HEK293 (cell line): ENCODE results near the gene ENTPD8.
A peak's percentile ranks its signal among the peaks of the same experiment; 100 is the strongest.
"Not testable (repeated sequence)": the region's sequence is repeated elsewhere in the genome, so short reads cannot be mapped to it uniquely, and the experiment has no call there.

ENCODE experiments used
- CTCF ChIA-PET: fragments of 350-600 bp; formaldehyde crosslinking; extraction: SDS; loops from one replicate; lab custom pipeline; 2021; ENCODE audit warnings: antibody characterized with exemption; lab: Yijun Ruan, JAX
- POLR2A ChIA-PET: fragments of 300-600 bp; formaldehyde crosslinking; extraction: SDS; loops from one replicate; lab custom pipeline; 2020; ENCODE audit warnings: antibody characterized with exemption, inconsistent platforms; lab: Yijun Ruan, JAX
- H3K27ac ChIP-seq: fragments of 200-500 bp; sonication (Bioruptor generic); 2 replicates; pipeline ENCODE4 v1.5.1; 2014; ENCODE audit warnings: low read depth, low read length, control low read depth, inconsistent platforms; ENCODE audit errors: extremely low read depth
- H3K36me3 ChIP-seq, 2 experiments: fragments of 200-500 bp in 1 of 2; sonication (Bioruptor generic) in 1 of 2; 1 replicate in 1 of 2; 2 replicates in 1 of 2; pipeline ENCODE4 v1.5.1; 2014 to 2017; ENCODE audit warnings: inconsistent platforms in 2 of 2, low read length in 2 of 2; ENCODE audit not compliant: control insufficient read depth in 2 of 2, insufficient read depth in 1 of 2
- H3K4me1 ChIP-seq: fragments of 200-500 bp; sonication (Bioruptor generic); 2 replicates; pipeline ENCODE4 v1.5.1; 2014; ENCODE audit warnings: mild to moderate bottlenecking, low read length, inconsistent platforms; ENCODE audit not compliant: control insufficient read depth, insufficient read depth
- H3K4me3 ChIP-seq: 2 replicates; pipeline ENCODE4 v1.5.1; 2011; ENCODE audit warnings: low read depth, mild to moderate bottlenecking, control low read depth, low read length, moderate library complexity
- H3K9me3 ChIP-seq: fragments of 200-500 bp; sonication (Bioruptor generic); 2 replicates; pipeline ENCODE4 v1.5.1; 2014; ENCODE audit warnings: low read depth, low read length, inconsistent platforms; ENCODE audit not compliant: control insufficient read depth, insufficient read depth
- EGR2 ChIP-seq: fragments of 450-650 bp; formaldehyde crosslinking; IDR thresholded peaks from 2 replicates; pipeline ENCODE4 v1.5.1; 2016; ENCODE audit warnings: low read depth, missing biosample characterization, missing genetic modification characterization
- GLIS1 ChIP-seq: fragments of 450-650 bp; formaldehyde crosslinking; IDR thresholded peaks from 2 replicates; pipeline ENCODE4 v1.5.1; 2016; ENCODE audit warnings: missing biosample characterization, missing genetic modification characterization
- GLIS2 ChIP-seq: fragments of 450-650 bp; formaldehyde crosslinking; IDR thresholded peaks from 2 replicates; pipeline ENCODE4 v1.5.1; 2016; ENCODE audit warnings: missing biosample characterization, missing genetic modification characterization
- IKZF3 ChIP-seq: fragments of 450-650 bp; IDR thresholded peaks from 2 replicates; pipeline ENCODE4 v1.5.0; 2018; ENCODE audit warnings: missing biosample characterization, mild to moderate bottlenecking, missing genetic modification characterization, moderate library complexity
- KLF8 ChIP-seq: fragments of 450-650 bp; formaldehyde crosslinking; IDR thresholded peaks from 2 replicates; pipeline ENCODE4 v1.5.1; 2016; ENCODE audit warnings: missing biosample characterization, missing genetic modification characterization
- PRDM1 ChIP-seq: fragments of 450-650 bp; formaldehyde crosslinking; IDR thresholded peaks from 2 replicates; pipeline ENCODE4; 2016; ENCODE audit warnings: missing biosample characterization, missing genetic modification characterization
- ZFHX2 ChIP-seq: fragments of 450-650 bp; formaldehyde crosslinking; conservative IDR thresholded peaks from 2 replicates; pipeline ENCODE4 v1.5.1; 2016; ENCODE audit warnings: missing biosample characterization, missing genetic modification characterization
- ZIC2 ChIP-seq: fragments of 450-650 bp; formaldehyde crosslinking; IDR thresholded peaks from 2 replicates; pipeline ENCODE4 v1.5.1; 2016; ENCODE audit warnings: missing biosample characterization, missing genetic modification characterization
- ZNF157 ChIP-seq: fragments of 450-650 bp; formaldehyde crosslinking; IDR thresholded peaks from 2 replicates; pipeline ENCODE4 v1.5.1; 2016; ENCODE audit warnings: missing biosample characterization, missing genetic modification characterization
- ZNF747 ChIP-seq: fragments of 450-650 bp; formaldehyde crosslinking; IDR thresholded peaks from 2 replicates; pipeline ENCODE4 v1.5.1; 2016; ENCODE audit warnings: missing biosample characterization, missing genetic modification characterization
- TF ChIP-seq, protein P1 (sequence below): fragments of 450-650 bp; formaldehyde crosslinking; IDR thresholded peaks from 2 replicates; pipeline ENCODE4 v1.5.1; 2016; ENCODE audit warnings: missing biosample characterization, missing genetic modification characterization
- TF ChIP-seq, protein P2 (sequence below): fragments of 450-650 bp; formaldehyde crosslinking; IDR thresholded peaks from 2 replicates; pipeline ENCODE4 v1.5.1; 2017; ENCODE audit warnings: missing biosample characterization, missing genetic modification characterization
- TF ChIP-seq, protein P3 (sequence below): fragments of 450-650 bp; formaldehyde crosslinking; IDR thresholded peaks from 2 replicates; pipeline ENCODE4; 2016; ENCODE audit warnings: missing biosample characterization, missing genetic modification characterization
- TF ChIP-seq, protein P4 (sequence below): fragments of 450-650 bp; formaldehyde crosslinking; IDR thresholded peaks from 2 replicates; pipeline ENCODE4 v1.5.1; 2016; ENCODE audit warnings: missing biosample characterization, missing genetic modification characterization, low read depth
- TF ChIP-seq, protein P5 (sequence below): fragments of 450-650 bp; formaldehyde crosslinking; IDR thresholded peaks from 2 replicates; pipeline ENCODE4 v1.5.1; 2016; ENCODE audit warnings: missing biosample characterization, missing genetic modification characterization

Gene ENTPD8

DNA sequence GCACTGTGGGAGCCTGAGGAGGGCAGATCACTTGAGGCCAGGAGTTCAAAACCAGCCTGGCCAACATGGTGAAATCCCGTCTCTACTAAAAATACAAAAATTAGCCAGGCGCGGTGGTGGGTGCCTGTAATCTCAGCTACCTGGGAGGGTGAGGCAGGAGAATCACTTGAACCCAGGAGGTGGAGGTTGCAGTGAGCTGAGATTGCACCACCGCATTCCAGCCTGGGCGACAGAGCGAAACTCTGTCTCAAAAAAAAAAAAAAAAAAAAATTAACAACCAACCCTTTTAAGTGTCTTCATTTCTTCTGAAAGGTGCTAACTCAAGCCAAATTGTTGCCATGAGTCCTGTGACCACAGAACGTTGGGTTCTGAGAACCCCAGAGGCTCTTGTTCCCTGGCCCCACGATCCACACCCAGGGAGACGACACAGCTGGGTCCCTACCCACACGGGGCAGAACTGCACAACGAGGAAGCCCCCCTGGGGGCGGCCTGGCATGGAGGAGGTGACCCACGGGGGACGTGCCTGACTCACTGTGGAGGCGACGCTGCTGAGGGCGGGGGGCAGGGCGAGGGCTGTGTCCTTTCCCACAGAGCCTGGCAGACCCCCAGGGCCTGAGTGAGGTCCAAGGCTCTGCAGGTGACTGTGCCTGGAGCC is 30.8 kb downstream of the ENTPD8 start:
- not testable (repeated sequence) for H3K9me3 ChIP-seq, H3K4me3 ChIP-seq, H3K4me1 ChIP-seq, H3K27ac ChIP-seq, H3K36me3 ChIP-seq
- CTCF ChIA-PET = interaction anchor here (0.7 to 1.8 kb wide), 5 partner anchors 12 to 171 kb away, joined by 3 to 9 read pairs (median 4); partner anchors contain the start of genes EXD3, NOXA1 and NRARP
- TF ChIP-seq, protein P1, sequence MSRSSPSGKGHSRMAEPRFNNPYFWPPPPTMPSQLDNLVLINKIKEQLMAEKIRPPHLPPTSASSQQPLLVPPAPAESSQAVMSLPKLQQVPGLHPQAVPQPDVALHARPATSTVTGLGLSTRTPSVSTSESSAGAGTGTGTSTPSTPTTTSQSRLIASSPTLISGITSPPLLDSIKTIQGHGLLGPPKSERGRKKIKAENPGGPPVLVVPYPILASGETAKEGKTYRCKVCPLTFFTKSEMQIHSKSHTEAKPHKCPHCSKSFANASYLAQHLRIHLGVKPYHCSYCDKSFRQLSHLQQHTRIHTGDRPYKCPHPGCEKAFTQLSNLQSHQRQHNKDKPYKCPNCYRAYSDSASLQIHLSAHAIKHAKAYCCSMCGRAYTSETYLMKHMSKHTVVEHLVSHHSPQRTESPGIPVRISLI (tag by site-specific recombination) = 0 out of 2 replicates have a peak, but pooled peaks have one; percentile 23
- TF ChIP-seq GLIS2 (tag by site-specific recombination) = peak; percentile 70
- peak; percentile 88 for TF ChIP-seq EGR2 (tag by site-specific recombination)
- TF ChIP-seq ZFHX2 (tag by site-specific recombination) = peak; percentile 86
- TF ChIP-seq GLIS1 (tag by site-specific recombination) = peak; percentile 100
- peak; percentile 99 for TF ChIP-seq ZIC2 (tag by site-specific recombination)
- POLR2A ChIA-PET = interaction anchor here (0.9 to 2.7 kb wide), 2 partner anchors 12 to 49 kb away, joined by 4 to 27 read pairs; partner anchors contain the start of genes EXD3 and NOXA1

DNA sequence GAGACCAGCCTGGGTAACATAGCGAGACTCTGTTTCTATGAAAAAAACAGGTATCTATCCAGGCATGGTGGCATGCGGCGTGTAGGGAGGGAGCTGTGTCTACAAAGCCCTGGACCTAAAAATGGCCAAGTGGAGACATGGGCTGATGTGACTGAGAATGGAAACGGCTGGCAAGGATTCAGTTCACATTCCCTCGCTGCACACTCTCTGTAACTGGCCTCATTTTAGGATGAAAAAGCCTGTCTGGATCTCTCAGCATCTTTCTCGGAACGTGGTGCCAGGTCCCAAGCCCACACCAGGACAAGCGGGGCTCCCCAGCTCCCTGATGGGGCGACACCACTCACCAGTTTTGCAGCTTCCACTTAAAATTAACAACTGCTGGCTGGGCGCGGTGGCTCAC is 31.6 kb downstream of the ENTPD8 start:
- POLR2A ChIA-PET = interaction anchor here (0.9 to 2.0 kb wide), 2 partner anchors 50 to 107 kb away, joined by 4 to 5 read pairs; partner anchors contain the start of gene NRARP
- Histone ChIP-seq H3K4me1 (peaks cover 4% of the 10 kb centered on the region; the same call in 1 of the 2 replicates), H3K9me3 (no peaks in the 10 kb centered on the region), H3K27ac (no peak overlapping the region), H3K4me3 (no peak overlapping the region), H3K36me3 (no peaks in the 10 kb centered on the region)
- CTCF ChIA-PET = interaction anchor here (0.6 to 1.8 kb wide), 7 partner anchors 13 to 207 kb away, joined by 3 to 9 read pairs (median 3); partner anchors contain the start of genes EXD3, NOXA1 and NRARP
- TF ChIP-seq KLF8 (no peak), IKZF3 (no peak), ZNF747 (tag by site-specific recombination) (no peak), PRDM1 (no peak), ZNF157 (tag by site-specific recombination) (no peak)
- TF ChIP-seq, protein P2, sequence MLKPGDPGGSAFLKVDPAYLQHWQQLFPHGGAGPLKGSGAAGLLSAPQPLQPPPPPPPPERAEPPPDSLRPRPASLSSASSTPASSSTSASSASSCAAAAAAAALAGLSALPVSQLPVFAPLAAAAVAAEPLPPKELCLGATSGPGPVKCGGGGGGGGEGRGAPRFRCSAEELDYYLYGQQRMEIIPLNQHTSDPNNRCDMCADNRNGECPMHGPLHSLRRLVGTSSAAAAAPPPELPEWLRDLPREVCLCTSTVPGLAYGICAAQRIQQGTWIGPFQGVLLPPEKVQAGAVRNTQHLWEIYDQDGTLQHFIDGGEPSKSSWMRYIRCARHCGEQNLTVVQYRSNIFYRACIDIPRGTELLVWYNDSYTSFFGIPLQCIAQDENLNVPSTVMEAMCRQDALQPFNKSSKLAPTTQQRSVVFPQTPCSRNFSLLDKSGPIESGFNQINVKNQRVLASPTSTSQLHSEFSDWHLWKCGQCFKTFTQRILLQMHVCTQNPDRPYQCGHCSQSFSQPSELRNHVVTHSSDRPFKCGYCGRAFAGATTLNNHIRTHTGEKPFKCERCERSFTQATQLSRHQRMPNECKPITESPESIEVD (tag by site-specific recombination) = no peak
- TF ChIP-seq, protein P3, sequence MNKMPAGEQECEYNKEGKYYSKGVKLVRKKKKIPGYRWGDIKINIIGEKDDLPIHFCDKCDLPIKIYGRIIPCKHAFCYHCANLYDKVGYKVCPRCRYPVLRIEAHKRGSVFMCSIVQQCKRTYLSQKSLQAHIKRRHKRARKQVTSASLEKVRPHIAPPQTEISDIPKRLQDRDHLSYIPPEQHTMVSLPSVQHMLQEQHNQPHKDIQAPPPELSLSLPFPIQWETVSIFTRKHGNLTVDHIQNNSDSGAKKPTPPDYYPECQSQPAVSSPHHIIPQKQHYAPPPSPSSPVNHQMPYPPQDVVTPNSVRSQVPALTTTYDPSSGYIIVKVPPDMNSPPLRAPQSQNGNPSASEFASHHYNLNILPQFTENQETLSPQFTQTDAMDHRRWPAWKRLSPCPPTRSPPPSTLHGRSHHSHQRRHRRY (tag by site-specific recombination) = no peak
- TF ChIP-seq, protein P4, sequence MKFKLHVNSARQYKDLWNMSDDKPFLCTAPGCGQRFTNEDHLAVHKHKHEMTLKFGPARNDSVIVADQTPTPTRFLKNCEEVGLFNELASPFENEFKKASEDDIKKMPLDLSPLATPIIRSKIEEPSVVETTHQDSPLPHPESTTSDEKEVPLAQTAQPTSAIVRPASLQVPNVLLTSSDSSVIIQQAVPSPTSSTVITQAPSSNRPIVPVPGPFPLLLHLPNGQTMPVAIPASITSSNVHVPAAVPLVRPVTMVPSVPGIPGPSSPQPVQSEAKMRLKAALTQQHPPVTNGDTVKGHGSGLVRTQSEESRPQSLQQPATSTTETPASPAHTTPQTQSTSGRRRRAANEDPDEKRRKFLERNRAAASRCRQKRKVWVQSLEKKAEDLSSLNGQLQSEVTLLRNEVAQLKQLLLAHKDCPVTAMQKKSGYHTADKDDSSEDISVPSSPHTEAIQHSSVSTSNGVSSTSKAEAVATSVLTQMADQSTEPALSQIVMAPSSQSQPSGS = no peak
- TF ChIP-seq, protein P5, sequence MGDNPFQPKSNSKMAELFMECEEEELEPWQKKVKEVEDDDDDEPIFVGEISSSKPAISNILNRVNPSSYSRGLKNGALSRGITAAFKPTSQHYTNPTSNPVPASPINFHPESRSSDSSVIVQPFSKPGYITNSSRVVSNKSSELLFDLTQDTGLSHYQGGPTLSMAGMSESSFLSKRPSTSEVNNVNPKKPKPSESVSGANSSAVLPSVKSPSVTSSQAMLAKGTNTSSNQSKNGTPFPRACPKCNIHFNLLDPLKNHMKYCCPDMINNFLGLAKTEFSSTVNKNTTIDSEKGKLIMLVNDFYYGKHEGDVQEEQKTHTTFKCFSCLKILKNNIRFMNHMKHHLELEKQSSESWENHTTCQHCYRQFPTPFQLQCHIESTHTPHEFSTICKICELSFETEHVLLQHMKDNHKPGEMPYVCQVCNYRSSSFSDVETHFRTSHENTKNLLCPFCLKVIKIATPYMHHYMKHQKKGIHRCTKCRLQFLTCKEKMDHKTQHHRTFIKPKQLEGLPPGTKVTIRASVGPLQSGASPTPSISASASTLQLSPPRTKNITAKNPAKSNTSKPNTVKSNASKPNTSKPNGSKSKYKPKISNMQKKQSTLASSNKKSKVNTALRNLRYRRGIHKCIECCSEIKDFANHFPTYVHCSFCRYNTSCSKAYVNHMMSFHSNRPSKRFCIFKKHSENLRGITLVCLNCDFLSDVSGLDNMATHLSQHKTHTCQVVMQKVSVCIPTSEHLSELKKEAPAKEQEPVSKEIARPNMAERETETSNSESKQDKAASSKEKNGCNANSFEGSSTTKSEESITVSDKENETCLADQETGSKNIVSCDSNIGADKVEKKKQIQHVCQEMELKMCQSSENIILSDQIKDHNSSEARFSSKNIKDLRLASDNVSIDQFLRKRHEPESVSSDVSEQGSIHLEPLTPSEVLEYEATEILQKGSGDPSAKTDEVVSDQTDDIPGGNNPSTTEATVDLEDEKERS (tag by site-specific recombination) = no peak
